Keratinocyte (primary cell): Measurements from ENCODE around the gene ANGEL2. TPM values are rescaled to one million over a fixed set of nuclear protein-coding genes. Genes with fewer than 3 reads are reported as not detected.

Experiments used
- DNase-seq: peaks from one replicate; pipeline ENCODE4 v3.0.0-alpha.2; 2011; ENCODE audit warnings: low read depth, missing footprints, low spot score
- FAIRE-seq: peaks from 2 replicates; lab custom pipeline; 2011; peaks lifted over from hg19 to GRCh38; lab: Jason Lieb, UNC
- H2AFZ ChIP-seq: 2 replicates; pipeline ENCODE4 v1.6.0; 2012; ENCODE audit warnings: low read length, control low read depth, inconsistent platforms; ENCODE audit not compliant: control insufficient read depth
- H3K27ac ChIP-seq: 2 replicates; pipeline ENCODE4 v1.5.1; 2011; ENCODE audit warnings: low read length; ENCODE audit not compliant: control insufficient read depth, insufficient read depth
- H3K27me3 ChIP-seq: 3 replicates; pipeline ENCODE4 v1.6.0; 2011; ENCODE audit warnings: low read length; ENCODE audit not compliant: control insufficient read depth, insufficient read depth; ENCODE audit errors: extremely low read depth
- H3K36me3 ChIP-seq, 2 experiments: 2 replicates in 1 of 2; 3 replicates in 1 of 2; pipeline ENCODE4 v1.5.1; 2011; ENCODE audit warnings: low read length in 2 of 2, mild to moderate bottlenecking in 1 of 2; ENCODE audit not compliant: control insufficient read depth in 2 of 2, insufficient read depth in 2 of 2; ENCODE audit errors: extremely low read depth in 1 of 2
- H3K4me1 ChIP-seq: 3 replicates; pipeline ENCODE4 v1.5.1; 2011; ENCODE audit warnings: low read length; ENCODE audit not compliant: control insufficient read depth, insufficient read depth; ENCODE audit errors: extremely low read depth
- H3K4me2 ChIP-seq: 3 replicates; pipeline ENCODE4 v1.6.0; 2011; ENCODE audit warnings: low read depth, low read length; ENCODE audit not compliant: control insufficient read depth, insufficient read depth; ENCODE audit errors: extremely low read depth
- H3K4me3 ChIP-seq, 3 experiments: fragments of 200-600 bp in 1 of 3; sonication (generic) in 1 of 3; 2 replicates in 2 of 3; 3 replicates in 1 of 3; pipeline ENCODE4 v1.5.1; 2011 to 2016; ENCODE audit warnings: low read length in 3 of 3, mild to moderate bottlenecking in 3 of 3, control low read depth in 2 of 3, inconsistent platforms in 1 of 3, low read depth in 1 of 3, mixed read lengths in 1 of 3, mixed run types in 1 of 3, moderate library complexity in 1 of 3; ENCODE audit not compliant: control insufficient read depth in 2 of 3, insufficient read depth in 2 of 3; ENCODE audit errors: extremely low read depth in 1 of 3
- H3K79me2 ChIP-seq: 2 replicates; pipeline ENCODE4 v1.6.0; 2012; ENCODE audit warnings: low read length; ENCODE audit not compliant: control insufficient read depth, insufficient read depth
- H3K9ac ChIP-seq: 3 replicates; pipeline ENCODE4 v1.6.0; 2011; ENCODE audit warnings: low read length; ENCODE audit not compliant: control insufficient read depth, insufficient read depth; ENCODE audit errors: extremely low read depth
- H3K9me1 ChIP-seq: 3 replicates; pipeline ENCODE4 v1.6.0; 2011; ENCODE audit warnings: low read length; ENCODE audit not compliant: control insufficient read depth, insufficient read depth; ENCODE audit errors: extremely low read depth
- H3K9me3 ChIP-seq: 2 replicates; pipeline ENCODE4 v1.5.1; 2012; ENCODE audit warnings: low read depth, low read length; ENCODE audit not compliant: control insufficient read depth
- H4K20me1 ChIP-seq: 3 replicates; pipeline ENCODE4 v1.6.0; 2011; ENCODE audit warnings: low read length; ENCODE audit not compliant: control insufficient read depth, insufficient read depth; ENCODE audit errors: extremely low read depth
- EZH2 ChIP-seq: IDR thresholded peaks from one replicate; pipeline ENCODE4 v1.6.1; 2012; ENCODE audit warnings: inconsistent platforms, mild to moderate bottlenecking, low read length, moderate library complexity
- dilution Hi-C: fragments of 300-500 bp; cut with MboI; formaldehyde crosslinking; loops from one replicate; pipeline ENCODE4 v1.7.0; 2020; ENCODE audit warnings: low sequenced_read_pairs; ENCODE audit not compliant: extremely low pct_ligation_motif_present
- polyA plus RNA-seq, 5 experiments: library from polyadenylated mRNA; depleted of rRNA in 3 of 5; stranded (reverse) in 3 of 5; stranded (forward) in 1 of 5; unstranded in 1 of 5; fragments of >200 nt; gene quantifications; 1 replicate in 1 of 5; 2 replicates in 3 of 5; 3 replicates in 1 of 5; pipeline versions ENCODE4 v1.2.1 to v1.2.3, GENCODE V29; 2011 to 2012; ENCODE audit warnings: missing spikeins in 2 of 5, low read depth in 1 of 5, low replicate concordance in 1 of 5
- TF ChIP-seq, protein P1 (sequence below), 3 experiments: IDR thresholded peaks in 1 of 3; conservative IDR thresholded peaks in 1 of 3; optimal IDR thresholded peaks in 1 of 3; 2 replicates in 2 of 3; 3 replicates in 1 of 3; pipeline versions ENCODE3 to v1.5.1; 2011; ENCODE audit warnings: low read length in 3 of 3, mild to moderate bottlenecking in 3 of 3, moderate library complexity in 2 of 3, control low read depth in 1 of 3, inconsistent platforms in 1 of 3; ENCODE audit not compliant: insufficient read depth in 2 of 3; ENCODE audit errors: extremely low read depth in 1 of 3

Gene ANGEL2
- polyA plus RNA-seq, 1 donor (not counting 4 experiments of a cell fraction or from before 2014, with no cell fraction given): 25.6 TPM

- Histone ChIP-seq H3K4me3 (no peak overlapping the region), H3K79me2 (peaks cover 15% of the 10 kb centered on the region), H3K4me1 (no peaks in the 10 kb centered on the region), H4K20me1 (no peaks in the 10 kb centered on the region), H3K27ac (no peak overlapping the region), H3K9ac (no peak overlapping the region), H3K9me3 (no peaks in the 10 kb centered on the region), H3K9me1 (no peaks in the 10 kb centered on the region), H3K27me3 (no peaks in the 10 kb centered on the region), H3K4me2 (no peak overlapping the region), H3K36me3 (peaks cover 0 to 5% of the 10 kb centered on the region in 2 experiments), H2AFZ (no peak overlapping the region)
- dilution Hi-C loops: no loop called here
- no peak for FAIRE-seq
- TF ChIP-seq, protein P1, sequence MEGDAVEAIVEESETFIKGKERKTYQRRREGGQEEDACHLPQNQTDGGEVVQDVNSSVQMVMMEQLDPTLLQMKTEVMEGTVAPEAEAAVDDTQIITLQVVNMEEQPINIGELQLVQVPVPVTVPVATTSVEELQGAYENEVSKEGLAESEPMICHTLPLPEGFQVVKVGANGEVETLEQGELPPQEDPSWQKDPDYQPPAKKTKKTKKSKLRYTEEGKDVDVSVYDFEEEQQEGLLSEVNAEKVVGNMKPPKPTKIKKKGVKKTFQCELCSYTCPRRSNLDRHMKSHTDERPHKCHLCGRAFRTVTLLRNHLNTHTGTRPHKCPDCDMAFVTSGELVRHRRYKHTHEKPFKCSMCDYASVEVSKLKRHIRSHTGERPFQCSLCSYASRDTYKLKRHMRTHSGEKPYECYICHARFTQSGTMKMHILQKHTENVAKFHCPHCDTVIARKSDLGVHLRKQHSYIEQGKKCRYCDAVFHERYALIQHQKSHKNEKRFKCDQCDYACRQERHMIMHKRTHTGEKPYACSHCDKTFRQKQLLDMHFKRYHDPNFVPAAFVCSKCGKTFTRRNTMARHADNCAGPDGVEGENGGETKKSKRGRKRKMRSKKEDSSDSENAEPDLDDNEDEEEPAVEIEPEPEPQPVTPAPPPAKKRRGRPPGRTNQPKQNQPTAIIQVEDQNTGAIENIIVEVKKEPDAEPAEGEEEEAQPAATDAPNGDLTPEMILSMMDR (optimal IDR thresholded peaks at IDR 0.05 in 1 of 3, IDR thresholded peaks at IDR 0.05 in 1 of 3, conservative IDR thresholded peaks at IDR 0.05 in 1 of 3; ENCODE audit: extremely low read depth in 1 of 3, insufficient read depth in 2 of 3, low read length in 3 of 3): no peak
- TF ChIP-seq EZH2: no peak
- no peak for DNase-seq
Measured at GRCh38 chr1:213008564-213008963, 7.1 kb downstream of the ANGEL2 start.

DNA sequence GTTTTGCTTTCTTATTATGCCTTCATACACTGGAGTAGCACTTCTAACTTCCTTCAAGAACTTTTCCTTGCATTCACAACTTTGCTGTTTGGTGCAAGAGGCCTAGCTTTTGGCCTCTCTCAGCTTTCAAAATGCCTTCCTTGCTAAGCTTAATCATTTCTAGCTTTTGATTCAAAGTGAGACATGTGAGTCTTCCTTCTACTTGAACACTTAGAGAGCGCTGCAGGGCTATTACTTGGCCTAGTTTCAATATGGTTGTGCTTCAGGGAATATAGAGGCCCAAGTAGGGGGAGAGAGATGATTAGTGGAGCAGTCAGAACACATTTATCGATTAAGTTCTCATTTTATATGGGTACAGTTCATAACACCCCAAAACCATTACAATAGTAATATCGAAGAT is 12.4 kb downstream of the ANGEL2 start:
- DNase-seq (no peak), FAIRE-seq (no peak)
- Histone ChIP-seq H4K20me1 (no peaks in the 10 kb centered on the region), H3K9me3 (no peaks in the 10 kb centered on the region), H3K36me3 (peaks cover 0 to 4% of the 10 kb centered on the region in 2 experiments), H2AFZ (no peak overlapping the region), H3K27me3 (no peaks in the 10 kb centered on the region), H3K4me3 (no peak overlapping the region), H3K79me2 (no peaks in the 10 kb centered on the region), H3K4me1 (no peaks in the 10 kb centered on the region), H3K9me1 (no peaks in the 10 kb centered on the region), H3K4me2 (no peak overlapping the region), H3K27ac (no peak overlapping the region), H3K9ac (no peak overlapping the region)
- dilution Hi-C loops: no loop called here
- no peak for TF ChIP-seq EZH2
- TF ChIP-seq, protein P1 (optimal IDR thresholded peaks at IDR 0.05 in 1 of 3, IDR thresholded peaks at IDR 0.05 in 1 of 3, conservative IDR thresholded peaks at IDR 0.05 in 1 of 3; ENCODE audit: extremely low read depth in 1 of 3, insufficient read depth in 2 of 3, low read length in 3 of 3): no peak
